HG03175 (cell line): ENCODE results near the gene OR2T3.
A peak's percentile ranks its signal among the peaks of the same experiment; 100 is the strongest.
"Not testable (repeated sequence)": the region's sequence is repeated elsewhere in the genome, so short reads cannot be mapped to it uniquely, and the experiment has no call there.

Source experiments
- ATAC-seq: cut with Tn5 transposase; IDR thresholded peaks from one replicate; pipeline ENCODE4 v1.9.1; 2021; ENCODE audit warnings: mild to moderate bottlenecking, moderate library complexity; ENCODE audit not compliant: unreplicated experiment

Gene OR2T3

DNA sequence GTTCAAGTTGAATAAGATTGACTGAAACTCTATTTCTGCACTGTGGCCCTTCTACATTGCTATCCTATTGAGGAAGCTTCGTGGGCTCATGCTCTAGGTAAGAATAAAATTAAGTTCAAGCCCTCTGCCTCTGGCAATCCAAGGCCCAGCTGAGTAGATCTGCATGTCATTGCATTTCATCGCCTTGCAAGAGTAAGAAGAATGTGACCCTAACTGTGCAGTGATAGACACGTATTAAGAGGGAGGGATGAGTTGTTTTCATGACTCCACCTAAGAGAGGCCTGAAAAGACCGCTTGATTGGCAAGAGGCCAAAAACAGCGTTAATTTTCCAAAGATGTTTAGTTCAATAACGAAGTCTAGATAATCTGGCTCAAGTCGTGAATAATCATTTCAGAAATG is 14.0 kb upstream of the OR2T3 start:
- ATAC-seq: not testable (repeated sequence)

DNA sequence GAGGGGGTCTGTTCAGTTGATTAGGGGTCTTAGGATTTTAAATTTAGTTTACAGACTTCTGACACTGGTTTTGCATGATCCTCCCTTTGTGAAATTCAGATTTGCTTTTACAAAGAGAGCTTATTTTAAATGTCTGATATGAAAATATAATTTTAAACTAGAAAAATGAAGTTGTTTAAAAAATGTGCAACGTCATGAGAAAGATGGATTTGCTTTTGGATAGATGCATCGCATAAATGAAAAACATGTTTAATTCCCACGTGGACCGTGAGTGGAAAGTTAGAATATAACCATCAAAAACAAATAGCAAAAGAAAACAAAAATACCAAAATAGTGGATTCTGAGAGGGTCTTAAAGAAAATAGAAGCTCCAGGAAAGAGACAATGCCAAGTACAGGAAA is 2.0 kb upstream of the OR2T3 start:
- no peak for ATAC-seq

DNA sequence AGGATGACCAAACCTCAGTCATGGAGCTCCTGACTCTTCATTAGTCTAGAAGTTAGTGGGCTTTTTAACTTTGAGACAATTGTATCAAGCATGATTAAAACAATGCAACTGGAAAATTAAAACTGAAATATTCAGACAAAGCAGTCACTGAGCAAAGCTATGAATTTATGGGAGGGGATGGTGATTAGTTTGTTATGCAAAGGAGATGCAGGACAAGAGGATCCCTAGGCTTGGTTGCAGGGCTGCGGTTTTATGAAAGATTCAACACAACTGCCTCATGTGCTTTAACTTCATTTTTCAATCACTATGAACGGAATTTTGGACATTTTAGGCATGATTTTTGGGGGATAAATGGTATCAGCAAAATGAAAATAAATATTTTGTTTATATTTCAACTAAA is 1.0 kb upstream of the OR2T3 start:
- not testable (repeated sequence) for ATAC-seq

DNA sequence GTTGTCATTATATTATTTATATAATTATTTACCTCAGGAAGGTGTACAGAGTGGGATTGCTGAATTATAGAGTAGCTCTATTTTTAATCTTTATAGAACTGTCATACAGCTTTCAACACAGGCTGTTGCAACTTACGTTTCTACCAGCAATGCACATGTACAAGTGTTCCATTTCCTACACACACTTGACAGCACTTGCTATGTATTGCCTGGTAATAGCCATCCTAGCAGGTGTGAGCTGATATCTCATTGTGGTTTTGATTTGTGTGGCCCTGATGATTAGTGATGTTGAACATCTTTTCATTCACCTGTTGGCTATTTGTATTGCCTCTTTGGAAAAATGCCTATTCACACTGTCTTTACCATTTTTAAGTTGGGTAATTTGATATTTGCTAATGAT is 2.5 kb downstream of the OR2T3 start:
- ATAC-seq: peak; percentile 80

DNA sequence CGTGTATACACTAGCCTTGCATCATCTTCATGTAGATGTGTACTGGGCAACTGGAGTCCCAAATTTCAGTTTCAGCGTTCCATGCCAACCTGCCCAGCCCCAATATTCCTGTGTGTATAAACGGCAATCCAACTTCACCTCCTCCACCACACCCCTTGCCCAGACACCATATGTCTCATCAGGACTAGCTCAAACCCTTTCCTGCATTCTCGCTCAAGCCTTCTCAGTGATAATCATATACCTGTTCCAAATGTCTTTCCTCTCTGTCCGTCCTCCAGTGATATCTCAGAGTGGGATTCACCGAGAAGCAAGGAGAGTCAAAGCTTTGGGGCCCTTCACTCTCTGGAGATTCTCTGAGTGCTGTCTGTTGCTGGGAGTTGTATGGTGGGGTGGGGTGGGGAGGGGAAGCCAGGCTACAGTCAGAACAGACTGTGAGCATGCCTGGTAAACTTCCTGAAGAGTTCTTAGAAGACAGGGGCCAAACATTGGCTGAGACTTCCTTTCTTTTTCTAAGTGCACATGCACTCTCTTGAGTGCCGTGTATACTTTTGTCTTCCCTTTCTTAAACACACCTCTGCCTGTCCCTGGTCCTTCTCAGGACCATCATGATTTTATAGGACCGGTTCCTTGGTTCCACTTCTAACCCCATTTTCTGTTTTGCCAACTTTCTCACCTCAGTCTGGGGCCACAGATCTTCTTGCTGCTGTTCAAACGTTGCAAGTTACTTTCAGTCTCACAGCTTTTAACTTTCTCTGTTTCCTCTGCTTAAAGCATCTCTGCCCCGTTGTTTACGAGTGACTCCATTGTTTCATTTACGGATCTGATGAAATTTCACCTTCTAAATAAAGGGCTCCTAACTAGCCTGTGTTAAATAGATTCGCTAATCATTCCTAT is 8.8 kb downstream of the OR2T3 start:
- ATAC-seq: peak; percentile 86

DNA sequence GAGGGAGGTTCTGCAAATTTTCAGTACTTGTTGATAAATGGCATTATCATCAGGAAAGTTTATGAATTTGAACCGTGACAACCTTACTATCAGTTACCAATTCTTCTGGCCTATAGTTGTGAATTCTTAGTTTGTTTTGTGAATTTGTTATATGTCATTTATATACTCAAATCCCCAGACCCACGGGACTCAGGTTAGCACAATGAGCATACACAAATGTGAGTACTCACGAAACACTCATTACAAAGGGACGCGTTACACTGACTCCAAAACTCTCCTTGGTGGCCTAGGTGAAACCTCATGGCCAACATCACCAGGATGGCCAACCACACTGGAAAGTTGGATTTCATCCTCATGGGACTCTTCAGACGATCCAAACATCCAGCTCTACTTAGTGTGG is 15.1 kb downstream of the OR2T3 start, which contains the start of gene OR2T5:
TSS of gene OR2T5 (plus strand) at position 301 of the 400 bp plus-strand sequence. CDS start at position 301, 0 bp downstream.
- not testable (repeated sequence) for ATAC-seq

DNA sequence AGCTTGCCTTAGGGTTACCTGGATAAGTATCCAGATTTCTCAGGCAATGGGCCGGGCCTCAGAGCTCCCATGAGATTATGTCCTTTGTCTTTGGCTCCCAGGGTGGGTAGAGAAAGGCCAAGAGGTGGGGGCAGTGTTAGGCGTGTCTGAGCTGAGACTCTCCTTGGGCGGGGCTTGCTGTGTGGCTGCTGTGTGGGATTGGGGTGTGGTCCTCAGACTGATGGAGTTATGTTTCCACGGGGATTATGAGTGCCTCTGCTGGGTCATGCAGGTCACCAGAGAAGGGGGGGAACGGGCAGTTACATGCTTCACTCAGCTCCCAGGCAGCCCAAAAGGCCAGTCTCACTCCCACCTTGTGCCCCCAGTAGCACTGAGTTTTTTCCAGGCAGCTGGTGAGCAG is 23.5 kb downstream of the OR2T3 start:
- ATAC-seq: not testable (repeated sequence)

DNA sequence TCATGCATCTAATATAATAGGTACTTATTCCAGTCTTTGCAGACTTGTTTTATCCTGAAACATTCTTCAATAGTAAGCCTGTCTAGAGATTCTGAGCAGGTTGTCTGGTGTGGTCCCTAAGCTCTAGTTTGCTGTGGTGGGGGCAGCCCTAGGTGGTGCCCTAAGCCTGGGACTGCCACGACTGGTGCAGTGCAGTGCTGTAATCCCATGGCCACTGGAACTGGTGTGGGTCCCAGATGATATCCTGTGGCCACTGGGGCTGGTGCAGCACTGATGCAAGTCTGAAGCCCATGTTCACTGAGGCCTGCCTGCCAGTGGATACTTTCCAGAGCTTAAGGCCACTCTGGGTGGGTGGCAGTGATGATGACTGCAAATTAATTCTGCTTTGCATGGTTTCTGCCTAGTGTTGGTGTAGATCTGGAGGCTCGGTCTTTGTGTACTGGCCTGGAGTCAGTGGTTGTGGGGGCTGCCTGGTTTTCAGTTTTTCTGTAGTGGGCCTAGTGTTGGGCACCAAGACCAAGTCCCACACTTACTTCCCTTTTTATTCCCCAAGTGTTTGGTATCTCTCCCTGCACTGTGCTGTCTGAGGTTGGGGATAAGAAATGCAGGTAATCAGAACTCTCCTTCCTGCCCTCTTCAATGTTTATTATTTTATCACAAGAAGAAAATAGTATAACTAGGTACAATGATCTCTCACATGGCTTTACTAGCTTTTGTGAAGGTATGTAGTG is 27.3 kb downstream of the OR2T3 start:
- ATAC-seq: not testable (repeated sequence)

DNA sequence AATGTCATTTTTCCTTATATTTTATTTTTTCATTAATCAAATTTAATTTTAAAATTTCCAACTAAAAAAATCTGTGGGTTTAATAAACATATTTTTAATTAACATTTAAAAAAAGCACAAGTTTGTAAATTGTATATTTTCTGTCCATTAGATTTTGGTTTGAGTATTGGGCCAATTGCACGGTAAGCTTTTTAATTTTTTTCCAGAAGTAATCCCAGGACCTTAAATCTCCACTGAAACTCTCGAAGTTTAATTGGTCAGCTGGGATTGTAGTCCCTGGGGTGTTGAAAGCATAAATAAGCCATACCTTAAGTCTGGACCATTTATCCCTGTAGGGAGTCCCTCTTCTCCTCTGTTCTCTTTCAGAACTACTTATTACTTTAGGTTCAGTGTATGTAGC is 34.6 kb downstream of the OR2T3 start, which contains the start of gene OR2G6:
TSS of gene OR2G6 (plus strand) at position 301 of the 400 bp plus-strand sequence. CDS start 13,574 bp downstream, outside the sequence.
- ATAC-seq: not testable (repeated sequence)

DNA sequence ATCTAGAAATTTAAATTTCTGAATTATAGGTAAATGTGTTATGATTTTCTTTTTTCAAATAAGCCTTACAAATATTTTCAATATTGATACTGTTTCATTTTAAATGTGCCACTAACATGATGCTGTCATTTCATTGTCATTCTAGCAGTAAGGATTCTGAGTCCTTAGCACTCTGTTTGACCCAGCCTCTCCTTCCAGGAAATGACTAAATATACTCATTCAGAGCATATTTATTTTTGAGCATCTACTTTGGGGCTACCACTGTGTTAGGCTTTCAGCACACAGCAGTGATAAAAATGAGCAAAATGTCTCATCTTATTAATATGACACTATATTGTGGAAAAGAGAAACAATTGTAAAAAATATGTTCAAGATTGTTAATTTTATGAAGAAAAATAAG is 37.1 kb downstream of the OR2T3 start:
- ATAC-seq: not testable (repeated sequence)

DNA sequence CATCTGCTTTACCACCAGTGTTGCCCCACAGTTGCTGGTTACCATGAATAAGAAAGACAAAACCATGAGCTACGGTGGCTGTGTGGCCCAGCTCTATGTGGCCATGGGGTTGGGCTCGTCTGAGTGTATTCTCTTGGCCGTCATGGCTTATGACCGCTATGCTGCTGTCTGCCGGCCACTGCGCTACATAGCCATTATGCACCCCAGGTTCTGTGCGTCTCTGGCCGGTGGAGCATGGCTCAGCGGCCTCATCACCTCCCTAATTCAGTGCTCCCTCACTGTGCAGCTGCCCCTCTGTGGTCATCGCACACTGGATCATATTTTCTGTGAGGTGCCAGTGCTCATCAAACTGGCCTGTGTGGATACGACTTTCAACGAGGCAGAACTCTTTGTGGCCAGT is 48.7 kb downstream of the OR2T3 start:
- ATAC-seq: no peak
